HG03196 (cell line): ENCODE data around the gene NRG3.
A peak's percentile ranks its signal among the peaks of the same experiment; 100 is the strongest.

Experiments used
- ATAC-seq: cut with Tn5 transposase; IDR thresholded peaks from one replicate; pipeline ENCODE4 v1.9.1; 2021; ENCODE audit not compliant: unreplicated experiment

NRG3 gene

DNA sequence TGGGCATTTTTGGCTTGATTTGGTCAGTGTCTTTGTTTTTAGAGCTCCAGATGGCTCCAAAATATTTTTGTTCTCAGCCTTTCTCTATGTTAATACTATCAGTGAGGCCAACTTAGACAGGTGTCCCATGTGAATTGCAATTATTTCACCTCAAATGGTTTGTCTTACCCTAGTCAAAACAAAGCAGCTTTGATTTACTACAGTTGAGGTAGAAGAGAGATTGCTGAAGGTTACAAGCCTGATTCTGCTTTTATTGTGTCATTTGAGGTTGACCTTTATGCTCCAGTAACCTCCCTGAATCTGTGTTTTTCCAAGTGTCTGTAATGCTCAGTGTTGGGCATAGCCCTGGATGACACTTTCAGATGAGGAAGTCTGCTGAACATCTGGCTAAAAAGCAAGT is 882.9 kb downstream of the NRG3 start:
- ATAC-seq = no peak

DNA sequence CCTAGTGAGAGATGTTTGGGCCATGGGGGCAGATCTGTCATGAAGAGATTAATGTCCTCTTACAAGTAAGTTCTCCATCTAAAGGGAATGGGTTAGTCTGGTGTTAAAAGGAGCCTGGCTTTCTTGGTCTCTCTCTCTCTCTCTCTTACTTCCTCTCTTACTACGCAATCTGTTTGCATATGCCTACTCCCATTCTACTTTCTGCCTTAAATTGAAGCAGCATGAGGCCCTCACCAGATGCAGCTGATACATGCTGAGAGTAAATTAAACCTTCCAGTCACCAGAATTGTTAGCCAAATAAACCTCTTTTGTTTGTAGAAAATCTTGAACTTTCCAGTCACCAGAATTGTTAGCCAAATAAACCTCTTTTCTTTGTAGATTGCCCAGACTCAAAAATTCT is 884.1 kb downstream of the NRG3 start:
- ATAC-seq = no peak

DNA sequence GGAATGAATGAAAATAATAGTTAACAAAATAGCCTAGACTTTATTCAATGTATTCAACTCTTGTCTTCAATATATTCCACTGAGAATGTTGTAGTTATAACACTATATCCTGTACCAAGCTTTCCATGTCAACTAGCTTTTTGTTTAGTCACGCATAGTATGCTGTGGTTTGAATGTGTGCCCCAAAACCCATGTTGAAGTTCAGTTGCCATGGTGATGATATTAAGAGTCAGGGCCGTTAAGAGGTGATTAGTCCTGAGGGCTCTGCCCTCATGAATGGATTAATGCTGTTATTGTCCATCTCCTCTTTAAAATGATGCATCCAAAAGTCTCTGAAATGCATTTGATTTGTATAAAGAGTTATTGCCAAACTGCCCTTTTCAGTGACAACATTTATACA is 887.6 kb downstream of the NRG3 start:
- no peak for ATAC-seq

DNA sequence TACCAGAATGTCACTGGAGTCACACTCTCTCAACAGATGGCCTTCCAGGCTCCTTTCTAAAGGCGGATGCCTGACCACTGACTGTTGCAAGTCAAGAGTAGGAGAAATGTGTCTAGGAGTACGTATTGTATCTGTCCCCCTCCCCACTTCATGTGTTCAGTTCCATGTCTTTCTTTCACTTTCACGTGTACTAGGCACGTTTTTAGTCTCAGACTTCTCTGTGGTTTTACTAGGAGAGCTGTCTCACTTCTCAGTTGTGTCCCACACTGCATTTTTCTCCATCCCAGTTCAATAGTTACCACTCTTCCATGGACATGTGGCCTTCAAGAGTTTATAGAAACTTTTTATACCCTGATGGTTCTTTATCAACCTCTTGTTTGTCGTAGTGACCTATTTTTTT is 893.0 kb downstream of the NRG3 start:
- no peak for ATAC-seq

DNA sequence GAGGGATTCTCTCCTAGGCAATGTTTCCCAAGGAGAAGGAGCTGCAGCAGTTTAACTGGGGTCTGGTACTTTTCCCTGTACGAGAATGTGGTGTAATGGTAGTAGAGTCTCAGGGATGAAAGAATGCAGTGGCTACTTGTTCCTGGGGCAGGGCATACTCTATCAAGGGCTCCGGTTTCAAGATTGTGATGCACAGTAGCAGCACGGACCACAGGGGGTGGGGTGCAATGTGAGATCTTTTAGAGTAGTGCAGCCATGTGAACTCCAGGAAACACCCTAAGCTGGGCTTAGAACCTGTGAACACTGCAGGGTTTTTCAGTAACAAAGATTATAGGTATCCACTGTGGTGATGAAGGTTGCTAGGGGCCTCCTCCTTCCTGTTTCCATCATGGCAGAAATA is 903.9 kb downstream of the NRG3 start:
- no peak for ATAC-seq

DNA sequence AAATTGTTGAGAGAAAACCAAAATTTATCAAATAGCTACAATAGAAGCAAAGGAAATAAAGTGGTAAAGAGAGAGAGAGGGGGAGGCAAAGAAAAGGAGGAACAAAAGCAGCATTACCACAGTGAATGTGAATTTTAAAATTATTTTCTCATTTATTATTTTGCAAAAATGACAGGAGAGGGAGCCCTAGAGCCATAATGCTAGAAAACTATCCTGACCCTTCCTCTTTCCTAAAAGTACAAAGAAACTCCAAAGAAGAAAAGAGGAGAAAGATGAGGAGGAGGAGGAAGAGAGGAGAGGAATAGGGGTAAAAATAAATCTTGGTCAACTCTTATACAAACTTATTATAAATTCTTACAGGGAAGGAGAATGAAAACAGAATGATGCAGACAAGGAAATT is 921.5 kb downstream of the NRG3 start:
- no peak for ATAC-seq

DNA sequence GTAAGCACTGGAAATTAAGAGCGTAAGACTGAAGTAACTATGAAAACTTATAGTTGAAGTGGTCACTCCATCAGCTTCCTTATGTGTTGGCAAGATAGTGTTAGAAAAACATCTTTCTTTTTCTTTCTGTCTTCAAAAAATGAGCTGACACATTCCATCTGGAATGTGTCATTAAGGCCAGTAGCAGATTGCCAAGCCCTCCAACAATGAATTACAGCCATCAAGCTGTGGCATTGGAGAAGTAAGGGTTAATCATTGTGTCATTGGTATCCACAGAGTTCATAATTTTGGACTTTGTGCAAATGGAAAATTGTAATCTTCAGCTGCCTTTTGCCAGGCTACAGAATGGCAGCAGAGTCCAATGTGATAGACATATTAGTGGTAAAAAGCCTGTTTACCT is 926.3 kb downstream of the NRG3 start:
- no peak for ATAC-seq

DNA sequence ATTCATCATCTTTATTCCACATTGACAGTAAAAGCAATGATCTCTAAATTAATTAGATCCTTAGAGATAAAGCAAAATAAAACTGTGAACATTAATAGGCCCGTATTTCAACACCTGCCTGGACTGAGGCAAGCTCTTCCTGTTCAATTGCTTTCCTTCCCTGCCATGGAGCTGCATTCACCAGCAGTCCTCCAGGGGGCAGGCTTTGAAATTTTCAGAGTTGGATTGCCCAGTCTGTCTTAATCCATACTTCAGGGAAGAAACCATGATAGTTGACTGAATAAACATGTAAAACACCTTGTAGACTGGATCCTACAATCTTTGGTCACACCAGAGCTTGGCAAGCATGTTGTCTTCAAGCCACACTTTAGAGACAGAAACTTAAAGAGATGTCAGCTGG is 936.6 kb downstream of the NRG3 start:
- ATAC-seq = peak; percentile 71

DNA sequence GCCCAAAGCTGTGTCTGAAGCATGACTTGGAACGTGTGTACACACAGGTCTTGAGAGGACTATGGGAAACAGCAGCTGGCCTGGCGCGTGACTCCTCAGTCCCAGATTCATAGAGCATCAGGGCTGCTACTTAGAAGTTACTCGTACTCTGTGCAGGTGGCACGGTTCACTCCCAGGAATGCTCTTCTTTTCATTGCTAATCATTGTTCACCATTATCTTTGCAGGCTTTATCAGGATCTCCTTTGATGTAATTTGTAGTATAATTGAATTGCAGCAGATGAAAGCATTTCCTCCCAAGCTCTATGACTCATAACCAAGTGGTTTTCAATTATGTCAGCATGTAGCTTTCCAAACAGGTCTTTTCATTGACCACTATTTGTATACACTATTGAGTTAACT is 938.9 kb downstream of the NRG3 start:
- ATAC-seq = no peak

DNA sequence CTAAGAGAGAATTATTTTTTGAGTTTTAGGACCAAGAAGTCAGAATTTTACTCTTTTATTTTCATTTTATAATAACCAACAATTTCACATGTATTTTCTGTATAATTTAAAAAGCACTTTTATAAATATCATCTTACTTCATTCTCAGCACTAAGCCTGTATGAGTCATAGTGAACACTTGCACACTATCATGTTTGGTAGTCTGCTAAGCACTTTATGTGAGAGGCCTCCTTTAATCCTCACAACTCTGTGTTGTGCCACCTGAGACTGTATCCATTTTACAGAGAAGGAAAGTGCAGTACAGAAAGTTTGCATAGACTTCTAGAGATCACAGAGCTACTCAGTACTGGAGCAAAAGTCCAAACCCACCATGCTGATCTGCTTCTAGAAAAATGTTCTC is 939.6 kb downstream of the NRG3 start:
- no peak for ATAC-seq

DNA sequence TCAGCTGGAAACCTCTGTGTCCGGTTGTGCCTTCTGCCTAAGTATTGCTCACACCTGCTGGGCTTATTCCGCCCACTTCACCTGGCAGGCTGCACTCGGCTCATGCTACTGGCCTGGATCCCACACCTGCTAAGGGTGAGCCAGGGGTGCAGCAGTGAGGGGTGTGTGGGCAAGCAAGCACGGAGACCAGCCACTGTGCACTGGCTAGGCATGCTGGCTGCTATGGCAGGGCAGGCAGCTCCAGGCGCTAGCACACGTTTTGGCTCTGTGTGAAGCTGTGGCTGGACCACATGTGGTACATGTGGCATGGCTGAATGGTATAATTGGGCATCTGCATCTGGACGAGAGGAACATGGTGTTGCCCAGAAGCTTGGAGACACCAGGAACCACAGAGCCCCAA is 940.7 kb downstream of the NRG3 start:
- ATAC-seq = no peak

DNA sequence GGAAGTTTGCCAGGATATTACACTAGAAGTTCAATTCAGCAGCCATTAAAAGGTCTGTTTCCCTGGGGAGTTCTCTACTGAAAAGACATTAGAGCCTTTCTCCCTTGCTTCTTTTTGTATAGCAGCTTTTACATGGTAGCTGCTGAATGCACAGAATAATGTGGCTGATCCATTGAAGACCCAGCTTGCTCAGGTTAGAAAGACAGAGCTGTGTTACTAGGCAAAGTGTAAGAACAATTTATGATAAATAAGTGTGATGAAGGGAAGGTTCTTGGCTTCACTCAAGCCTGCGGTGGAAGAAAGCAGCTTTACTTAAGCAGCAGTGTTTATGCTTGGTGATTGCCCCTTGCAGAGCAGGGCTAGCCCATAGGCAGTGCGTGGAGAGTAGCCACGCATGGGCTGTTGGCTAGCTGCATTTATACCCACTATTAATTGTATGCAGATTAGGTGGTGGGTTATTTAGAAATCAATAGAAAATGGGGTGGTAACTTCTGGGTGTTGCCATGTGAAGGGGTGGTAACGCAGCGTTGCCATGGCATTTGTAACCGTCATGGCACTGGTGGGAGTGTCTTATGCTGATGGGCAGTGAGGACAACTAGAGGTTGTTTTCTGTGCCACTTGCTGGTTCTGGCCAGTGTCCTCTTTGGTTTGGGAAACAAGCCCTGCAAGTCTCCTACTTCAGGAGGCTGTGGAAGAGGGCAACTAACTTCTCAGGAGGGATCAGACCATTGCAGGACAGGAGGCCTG is 942.9 kb downstream of the NRG3 start:
- no peak for ATAC-seq

DNA sequence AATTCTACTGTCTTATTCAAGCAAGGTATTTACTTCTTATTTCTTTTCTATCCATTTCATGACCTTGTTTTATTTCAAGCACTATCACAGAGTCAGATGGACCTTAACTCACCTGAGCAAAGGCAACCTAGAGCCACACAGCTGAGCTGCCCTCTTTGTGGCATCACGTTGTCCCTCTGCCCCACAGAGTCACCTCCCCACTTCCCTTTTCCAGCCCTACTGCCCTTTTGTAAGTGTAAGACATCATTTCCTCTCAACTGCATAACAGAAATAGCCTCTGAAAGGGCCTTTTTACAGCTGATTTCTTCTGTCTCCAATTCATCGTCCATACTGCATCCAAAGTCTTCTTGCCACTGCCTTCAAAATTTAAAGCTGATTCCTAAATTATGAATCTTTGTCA is 946.0 kb downstream of the NRG3 start:
- no peak for ATAC-seq

DNA sequence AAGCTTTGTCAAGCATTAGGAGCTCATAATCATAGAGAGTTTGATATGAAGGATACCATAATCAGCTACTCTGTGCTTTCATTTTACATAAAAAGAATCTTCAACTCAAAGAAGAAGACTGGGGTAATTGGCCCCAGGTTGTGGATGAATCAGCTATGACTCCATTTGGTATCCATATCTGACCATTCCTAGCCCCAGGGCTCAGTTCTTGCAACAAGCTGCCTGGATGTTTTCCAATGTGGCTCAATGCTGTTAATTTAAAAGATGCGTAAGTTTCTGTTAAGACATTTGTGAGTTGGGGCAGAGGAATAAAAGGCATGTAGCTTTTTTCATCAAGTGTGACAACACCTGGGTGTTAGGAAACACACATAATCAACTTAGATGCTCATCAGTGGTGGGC is 951.1 kb downstream of the NRG3 start:
- no peak for ATAC-seq

DNA sequence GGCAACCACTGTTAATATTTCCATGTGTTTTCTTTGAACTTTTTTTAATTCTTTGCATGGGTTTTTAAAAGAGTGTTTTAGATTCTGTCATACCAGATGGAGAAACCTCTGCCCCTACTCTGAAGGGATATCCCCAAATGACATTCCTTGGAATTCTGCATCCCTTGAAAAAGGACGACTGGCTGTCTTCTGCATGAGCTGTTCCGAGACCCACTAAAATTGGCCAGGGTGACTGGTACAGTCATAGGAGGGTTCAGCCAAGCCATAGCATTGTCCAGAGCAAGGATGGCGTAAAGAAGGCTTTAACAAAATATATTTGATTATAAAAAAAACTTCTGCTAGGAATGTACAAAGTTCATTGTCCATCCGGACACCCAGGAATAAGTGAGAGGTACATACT is 952.9 kb downstream of the NRG3 start:
- no peak for ATAC-seq

DNA sequence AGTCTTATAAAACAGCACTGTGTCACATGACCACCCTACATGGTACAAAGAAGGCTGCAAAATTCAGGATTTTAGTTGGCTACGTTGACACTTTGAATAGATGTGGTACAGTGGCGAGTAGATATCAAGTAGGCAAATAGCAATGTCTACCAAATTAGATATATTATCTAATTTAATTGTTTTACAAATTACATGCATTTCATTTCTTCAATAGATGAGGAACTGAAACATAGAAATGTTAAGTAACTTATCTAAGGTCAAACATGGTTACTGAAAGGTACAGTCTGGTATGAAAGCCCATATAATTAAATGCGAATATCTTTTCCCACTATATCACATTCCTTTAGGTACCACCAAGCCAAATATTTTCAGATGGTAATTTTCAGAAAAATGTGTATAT is 972.2 kb downstream of the NRG3 start:
- no peak for ATAC-seq

DNA sequence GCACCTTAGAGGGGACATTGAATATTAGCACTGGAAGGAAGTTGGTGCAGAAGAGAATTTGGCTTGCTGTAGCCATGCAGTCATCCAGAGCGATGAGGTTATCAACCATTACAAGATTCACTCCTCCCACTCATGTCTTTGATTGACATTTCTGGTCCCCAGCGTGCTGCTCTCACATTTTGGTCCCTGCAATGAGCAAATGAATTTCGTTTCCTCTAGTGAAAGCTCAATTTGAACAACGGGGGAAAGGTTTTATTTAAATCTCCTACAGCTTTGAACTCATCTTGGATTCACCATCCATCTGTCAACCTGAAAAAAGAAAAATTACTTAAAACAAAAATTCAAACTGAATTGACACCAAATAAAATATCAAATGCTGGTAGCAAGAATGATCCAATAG is 975.2 kb downstream of the NRG3 start:
- no peak for ATAC-seq

DNA sequence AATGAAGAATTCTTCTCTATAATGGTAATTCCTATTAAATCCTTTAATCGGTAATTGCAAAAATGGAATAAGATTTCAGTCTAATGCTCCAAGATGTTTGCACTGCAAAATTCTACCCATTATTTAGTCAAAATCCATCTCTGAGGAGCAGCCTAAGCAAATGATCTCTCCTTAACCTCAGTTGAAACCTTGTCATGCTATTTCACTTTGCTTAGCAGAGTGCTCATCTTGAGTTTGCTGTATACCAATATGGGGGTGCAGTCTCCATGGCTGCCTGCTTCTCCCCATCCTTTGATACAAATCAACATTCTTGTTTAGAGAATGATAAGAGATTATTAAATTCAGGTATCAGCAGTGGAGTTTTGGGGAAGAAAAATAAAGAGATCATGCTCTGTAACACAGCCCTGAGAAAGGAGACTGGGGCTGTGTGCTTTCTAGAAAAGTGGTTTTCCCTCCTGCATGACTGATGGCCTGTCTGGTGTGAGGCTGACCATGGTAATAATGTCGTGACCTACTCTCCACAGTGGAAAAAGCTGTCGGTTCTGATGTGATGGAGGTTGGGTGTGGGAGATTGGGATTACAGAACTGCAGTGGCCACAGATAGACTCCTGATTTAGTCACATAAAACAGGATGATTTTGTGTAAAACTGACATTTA is 982.1 kb downstream of the NRG3 start:
- ATAC-seq = no peak

DNA sequence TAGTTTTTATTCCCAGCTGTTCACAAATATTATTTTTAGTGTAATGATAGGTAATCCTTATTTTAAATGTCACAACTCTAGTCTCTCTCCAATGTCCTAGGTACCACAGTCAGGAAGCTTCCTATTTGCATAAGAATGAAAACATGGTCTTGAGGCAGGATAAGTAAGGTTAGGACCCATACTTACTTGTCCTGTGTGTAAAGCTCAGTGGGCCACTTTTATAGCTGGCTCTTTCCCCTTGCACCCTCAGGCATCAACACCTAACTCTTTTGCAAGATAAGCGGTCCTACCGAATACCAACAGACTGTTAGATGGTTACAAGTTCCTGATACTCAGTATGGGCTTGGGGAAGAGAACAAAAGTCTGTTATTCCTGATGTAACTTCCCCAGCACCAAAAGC is 986.9 kb downstream of the NRG3 start:
- no peak for ATAC-seq

DNA sequence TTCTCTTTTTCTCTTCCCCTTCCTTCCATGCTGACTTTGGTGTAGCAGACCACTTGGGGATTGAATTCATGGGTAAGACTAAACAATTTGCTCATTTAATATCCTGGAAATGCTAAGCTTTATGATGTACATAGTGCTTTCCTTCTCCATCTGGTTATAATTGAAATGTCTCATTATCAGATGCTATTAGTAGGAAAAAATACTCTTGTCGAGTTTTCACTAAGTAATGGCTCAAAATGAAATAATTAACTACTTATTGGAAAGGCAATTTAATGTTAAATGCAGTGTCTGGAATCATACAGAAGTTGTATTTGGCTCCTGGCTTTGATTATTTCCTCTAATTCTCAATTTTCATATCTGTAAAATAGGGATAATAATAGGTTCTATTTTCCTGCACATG is 990.4 kb downstream of the NRG3 start:
- ATAC-seq = no peak

DNA sequence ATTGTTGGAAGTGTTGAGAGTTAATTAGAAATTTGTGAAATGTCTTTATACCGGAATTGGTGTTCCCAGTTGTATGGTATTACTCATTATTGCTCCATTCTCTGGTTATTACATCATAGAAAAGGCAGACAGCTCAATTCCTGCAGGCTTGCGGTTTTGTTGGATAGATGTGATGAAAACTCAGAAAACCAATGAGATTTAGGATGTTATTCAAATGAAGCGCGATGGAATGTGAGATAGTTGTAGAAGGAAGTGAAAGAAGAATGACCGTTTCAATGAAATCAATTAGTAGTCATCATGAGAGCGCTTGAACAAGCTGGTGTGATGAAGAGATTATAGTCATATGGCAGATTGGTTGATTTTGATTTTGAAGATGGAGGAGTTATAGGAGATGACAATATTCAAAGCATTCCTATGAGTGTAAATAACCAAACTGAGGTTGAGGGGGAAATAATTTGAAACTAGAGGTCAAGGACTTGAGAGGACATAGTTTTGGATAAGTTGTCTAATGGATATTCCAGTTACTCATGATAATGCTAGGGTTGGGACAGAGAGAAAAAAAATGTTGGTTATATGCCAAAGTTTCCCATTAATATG is 991.5 kb downstream of the NRG3 start:
- ATAC-seq = no peak

DNA sequence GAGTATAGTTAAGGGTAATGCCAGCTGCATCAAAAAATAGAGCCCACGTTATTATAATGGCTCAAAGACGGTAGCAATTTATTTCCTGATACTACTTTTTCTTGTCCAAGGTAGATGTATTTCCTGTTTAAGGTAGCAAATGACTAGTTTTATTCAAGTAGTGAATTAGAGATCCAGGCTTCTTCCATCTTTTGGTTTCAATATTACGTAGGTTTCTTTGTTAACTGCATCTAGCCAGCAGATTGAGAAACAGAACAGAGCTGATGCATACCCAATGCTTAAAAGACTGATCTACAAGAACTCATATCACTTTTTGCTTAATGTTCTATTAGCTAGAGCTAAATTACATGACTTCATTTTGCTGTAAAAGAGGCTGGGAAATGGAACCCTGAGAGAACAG is 992.1 kb downstream of the NRG3 start:
- ATAC-seq = no peak

DNA sequence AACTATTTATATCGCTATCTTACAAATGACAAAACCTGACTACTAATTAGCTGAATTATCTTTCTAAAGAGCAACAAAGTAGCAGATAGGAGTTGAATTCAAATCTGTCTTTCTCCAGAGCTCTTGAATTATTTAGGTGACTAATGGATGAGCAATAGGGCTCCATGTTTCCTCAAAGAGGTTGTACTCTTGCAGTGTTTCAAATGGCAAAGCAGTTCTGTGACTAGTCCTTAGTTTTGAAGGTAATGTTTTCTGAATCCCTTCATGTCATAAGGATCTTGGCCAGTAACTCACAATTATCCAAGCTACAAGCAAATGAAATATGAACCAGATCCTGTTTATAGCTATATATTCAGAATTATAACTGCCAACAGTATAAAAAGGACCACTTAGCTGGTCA is 999.7 kb downstream of the NRG3 start:
- ATAC-seq = no peak
